ENCODE measurements around the gene WDR55. TPM values are rescaled to one million over a fixed set of nuclear protein-coding genes. Genes with fewer than 3 reads are reported as not detected.
A peak's percentile ranks its signal among the peaks of the same experiment; 100 is the strongest.

WDR55 gene
- total and polyA plus RNA-seq, 2 of the 4 experiments (the other 2 are of a cell fraction): 19.0 to 20.4 TPM

- Histone ChIP-seq H3K23ac (ENCODE audit: low read depth, low read length) (no peak overlapping the region), H3K9ac (ENCODE audit: low read depth, low read length) (no peak overlapping the region), H3K27me3 (ENCODE audit: control insufficient read depth, insufficient read depth, low read length) (no peaks in the 10 kb centered on the region), H3K14ac (replicated peaks; ENCODE audit: low read depth, low read length) (no peak overlapping the region), H3K9me1 (ENCODE audit: insufficient read depth, low read length) (peaks cover 7% of the 10 kb centered on the region), H4K5ac (ENCODE audit: low read depth, low read length) (no peak overlapping the region), H3K4ac (ENCODE audit: low read depth, low read length) (no peak overlapping the region), H3K4me2 (ENCODE audit: low read depth, low read length) (no peak overlapping the region), H4K91ac (ENCODE audit: insufficient read depth, low read depth, low read length) (no peak overlapping the region), H3K79me1 (ENCODE audit: low read depth in 1 of 2, low read length in 2 of 2) (peaks cover 17 to 42% of the 10 kb centered on the region in 2 experiments), H2AK5ac (ENCODE audit: low read depth, low read length) (no peak overlapping the region), H2AFZ (replicated peaks; ENCODE audit: low read length, poor library complexity) (no peak overlapping the region), H2AK9ac (replicated peaks; ENCODE audit: low read depth, low read length, poor library complexity) (no peak overlapping the region), H3K4me3 (ENCODE audit: insufficient read depth, low read depth, low read length) (no peak overlapping the region), H2BK20ac (ENCODE audit: low read depth, low read length) (no peak overlapping the region), H3K9me3 (ENCODE audit: control insufficient read depth, insufficient read depth, low read length) (no peaks in the 10 kb centered on the region), H3K56ac (ENCODE audit: extremely low read depth, insufficient read depth, low read length) (no peak overlapping the region), H3K27ac (ENCODE audit: insufficient read depth, low read length) (no peak overlapping the region), H3K4me1 (ENCODE audit: control insufficient read depth, insufficient read depth, low read length) (peaks cover 6% of the 10 kb centered on the region), H3K18ac (ENCODE audit: low read depth, low read length) (no peak overlapping the region), H2BK15ac (ENCODE audit: low read depth, low read length) (no peak overlapping the region), H2BK120ac (ENCODE audit: low read depth, low read length) (no peak overlapping the region), H3K36me3 (ENCODE audit: control insufficient read depth, insufficient read depth, low read length) (peaks cover 24% of the 10 kb centered on the region), H4K8ac (ENCODE audit: low read depth in 2 of 2, low read length in 2 of 2) (no peak overlapping the region), H2BK5ac (ENCODE audit: low read depth, low read length, poor library complexity, severe bottlenecking) (no peak overlapping the region), H4K20me1 (ENCODE audit: insufficient read depth, low read length) (no peaks in the 10 kb centered on the region)
- in situ Hi-C loops (cut with MboI; ENCODE audit: low sequenced_read_pairs): no loop called here
- TF ChIP-seq POLR2A (IDR thresholded peaks at IDR 0.05; ENCODE audit: low read depth, low read length) (no peak), MAZ (IDR thresholded peaks at IDR 0.05; ENCODE audit: borderline replicate concordance, low read depth, low read length) (no peak), NFE2L2 (IDR thresholded peaks at IDR 0.05; ENCODE audit: low read depth, low read length) (no peak), SMC3 (IDR thresholded peaks at IDR 0.05; ENCODE audit: low read depth, low read length) (no peak), RAD21 (IDR thresholded peaks at IDR 0.05; ENCODE audit: low read length) (no peak), RCOR1 (IDR thresholded peaks at IDR 0.05; ENCODE audit: insufficient replicate concordance, low read length) (no peak), FOS (IDR thresholded peaks at IDR 0.05; ENCODE audit: low read depth, low read length) (no peak), MXI1 (IDR thresholded peaks at IDR 0.05; ENCODE audit: borderline replicate concordance, low read depth, low read length) (no peak), BHLHE40 (IDR thresholded peaks at IDR 0.05; ENCODE audit: low read depth, low read length) (no peak), CEBPB (IDR thresholded peaks at IDR 0.05; ENCODE audit: low read depth, low read length) (no peak), CHD1 (IDR thresholded peaks at IDR 0.05; ENCODE audit: low read depth, low read length) (no peak), ELK1 (IDR thresholded peaks at IDR 0.05; ENCODE audit: borderline replicate concordance, low read depth, low read length) (no peak), CTCF (conservative IDR thresholded peaks at IDR 0.05; ENCODE audit: low read depth, low read length) (no peak), MAFK (IDR thresholded peaks at IDR 0.05; ENCODE audit: low read depth, low read length) (no peak), RFX5 (IDR thresholded peaks at IDR 0.05; ENCODE audit: low read depth, low read length) (no peak), USF2 (IDR thresholded peaks at IDR 0.05; ENCODE audit: low read depth, low read length) (no peak)
- dilution Hi-C loops (cut with HindIII; ENCODE audit: low sequenced_read_pairs, unreplicated experiment): no loop called here
- no CpG with 5 or more reads among the region's 3 CpGs for WGBS, 2 experiments (ENCODE audit: extremely low coverage in 2 of 2, insufficient read length in 1 of 2)
- no TSS peak for BruUV-seq (replicated peaks)
- POLR2A ChIA-PET (ENCODE audit: unreplicated experiment): no interaction called here
- CTCF ChIA-PET: no interaction called here
- DNase-seq (peak; percentile 45), ATAC-seq (ENCODE audit: low read depth) (no peak)
- intact Hi-C loops (cut with micrococcal nuclease): no loop called here
Observed at GRCh38 chr5:140642718-140643117, 22.0 kb upstream of the WDR55 start.
